22Rv1 (cell line): Measurements from ENCODE around the gene SH3RF3.

Experiments used
- H3K27ac ChIP-seq: fragments of 450-650 bp; 2 replicates; pipeline ENCODE4 v1.5.1; 2017
- CTCF ChIP-seq: fragments of 450-650 bp; IDR thresholded peaks from 2 replicates; pipeline ENCODE4 v1.5.1; 2017; ENCODE audit warnings: mild to moderate bottlenecking
- ZFX ChIP-seq: fragments of 450-650 bp; IDR thresholded peaks from 2 replicates; pipeline ENCODE4 v1.6.1; 2017; ENCODE audit warnings: antibody characterized with exemption, borderline replicate concordance

The SH3RF3 gene

GRCh38 chr2:109231428-109231827, 102.4 kb downstream of the SH3RF3 start:
- no peak overlapping the region for H3K27ac ChIP-seq
- no peak for TF ChIP-seq ZFX
- no peak for TF ChIP-seq CTCF

- no peak for TF ChIP-seq ZFX
Measured at GRCh38 chr2:109231996-109232705, 103.1 kb downstream of the SH3RF3 start.

GRCh38 chr2:109232909-109233308, 103.9 kb downstream of the SH3RF3 start:
- TF ChIP-seq ZFX (no peak), CTCF (no peak)
- H3K27ac ChIP-seq: no peak overlapping the region

More at GRCh38 chr2:109231996-109232705, 103.1 kb downstream of the SH3RF3 start:
- no peak overlapping the region for H3K27ac ChIP-seq

- TF ChIP-seq CTCF: no peak
- TF ChIP-seq ZFX: no peak
- H3K27ac ChIP-seq: no peak overlapping the region
Measured at GRCh38 chr2:109233643-109234042, 104.6 kb downstream of the SH3RF3 start.

GRCh38 chr2:109234355-109234754, 105.3 kb downstream of the SH3RF3 start:
- H3K27ac ChIP-seq: no peak overlapping the region
- TF ChIP-seq CTCF (no peak), ZFX (no peak)

- H3K27ac ChIP-seq: no peak overlapping the region
- no peak for TF ChIP-seq CTCF
- no peak for TF ChIP-seq ZFX
Measured at GRCh38 chr2:109236147-109236546, 107.1 kb downstream of the SH3RF3 start.

- TF ChIP-seq CTCF: no peak
- TF ChIP-seq ZFX: no peak
Measured at GRCh38 chr2:109237792-109238191, 108.8 kb downstream of the SH3RF3 start.

GRCh38 chr2:109238580-109238979, 109.6 kb downstream of the SH3RF3 start:
- TF ChIP-seq CTCF: no peak
- no peak for TF ChIP-seq ZFX
- H3K27ac ChIP-seq: no peak overlapping the region

More at GRCh38 chr2:109237792-109238191, 108.8 kb downstream of the SH3RF3 start:
- H3K27ac ChIP-seq: no peak overlapping the region
